ENCODE results near the gene ICAM3.

ICAM3 gene

DNA sequence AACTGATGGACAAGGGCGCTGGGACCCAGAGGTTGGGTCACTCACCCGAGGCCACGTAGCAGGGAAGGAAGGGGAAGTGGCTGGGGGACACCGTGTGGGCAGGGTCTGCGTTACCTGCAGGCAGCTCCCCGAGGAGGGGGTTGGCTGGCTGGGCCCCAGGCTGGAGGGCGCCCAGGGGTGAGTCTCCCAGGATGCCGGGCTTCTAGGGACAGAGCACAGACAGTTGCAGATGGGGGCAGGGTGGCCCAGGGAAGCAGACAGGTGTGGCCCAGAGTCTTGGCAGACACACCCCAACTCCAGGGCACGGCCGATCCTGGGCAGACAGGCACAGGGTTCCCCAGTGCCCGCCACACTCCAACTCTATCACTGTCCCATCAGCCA is 18.0 kb downstream of the ICAM3 start:
- TF ChIP-seq, protein P1, sequence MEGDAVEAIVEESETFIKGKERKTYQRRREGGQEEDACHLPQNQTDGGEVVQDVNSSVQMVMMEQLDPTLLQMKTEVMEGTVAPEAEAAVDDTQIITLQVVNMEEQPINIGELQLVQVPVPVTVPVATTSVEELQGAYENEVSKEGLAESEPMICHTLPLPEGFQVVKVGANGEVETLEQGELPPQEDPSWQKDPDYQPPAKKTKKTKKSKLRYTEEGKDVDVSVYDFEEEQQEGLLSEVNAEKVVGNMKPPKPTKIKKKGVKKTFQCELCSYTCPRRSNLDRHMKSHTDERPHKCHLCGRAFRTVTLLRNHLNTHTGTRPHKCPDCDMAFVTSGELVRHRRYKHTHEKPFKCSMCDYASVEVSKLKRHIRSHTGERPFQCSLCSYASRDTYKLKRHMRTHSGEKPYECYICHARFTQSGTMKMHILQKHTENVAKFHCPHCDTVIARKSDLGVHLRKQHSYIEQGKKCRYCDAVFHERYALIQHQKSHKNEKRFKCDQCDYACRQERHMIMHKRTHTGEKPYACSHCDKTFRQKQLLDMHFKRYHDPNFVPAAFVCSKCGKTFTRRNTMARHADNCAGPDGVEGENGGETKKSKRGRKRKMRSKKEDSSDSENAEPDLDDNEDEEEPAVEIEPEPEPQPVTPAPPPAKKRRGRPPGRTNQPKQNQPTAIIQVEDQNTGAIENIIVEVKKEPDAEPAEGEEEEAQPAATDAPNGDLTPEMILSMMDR (IDR thresholded peaks at IDR 0.05; ENCODE audit: extremely low read depth, missing control alignments): no peak
- DNase-seq (ENCODE audit: low spot score): no peak

DNA sequence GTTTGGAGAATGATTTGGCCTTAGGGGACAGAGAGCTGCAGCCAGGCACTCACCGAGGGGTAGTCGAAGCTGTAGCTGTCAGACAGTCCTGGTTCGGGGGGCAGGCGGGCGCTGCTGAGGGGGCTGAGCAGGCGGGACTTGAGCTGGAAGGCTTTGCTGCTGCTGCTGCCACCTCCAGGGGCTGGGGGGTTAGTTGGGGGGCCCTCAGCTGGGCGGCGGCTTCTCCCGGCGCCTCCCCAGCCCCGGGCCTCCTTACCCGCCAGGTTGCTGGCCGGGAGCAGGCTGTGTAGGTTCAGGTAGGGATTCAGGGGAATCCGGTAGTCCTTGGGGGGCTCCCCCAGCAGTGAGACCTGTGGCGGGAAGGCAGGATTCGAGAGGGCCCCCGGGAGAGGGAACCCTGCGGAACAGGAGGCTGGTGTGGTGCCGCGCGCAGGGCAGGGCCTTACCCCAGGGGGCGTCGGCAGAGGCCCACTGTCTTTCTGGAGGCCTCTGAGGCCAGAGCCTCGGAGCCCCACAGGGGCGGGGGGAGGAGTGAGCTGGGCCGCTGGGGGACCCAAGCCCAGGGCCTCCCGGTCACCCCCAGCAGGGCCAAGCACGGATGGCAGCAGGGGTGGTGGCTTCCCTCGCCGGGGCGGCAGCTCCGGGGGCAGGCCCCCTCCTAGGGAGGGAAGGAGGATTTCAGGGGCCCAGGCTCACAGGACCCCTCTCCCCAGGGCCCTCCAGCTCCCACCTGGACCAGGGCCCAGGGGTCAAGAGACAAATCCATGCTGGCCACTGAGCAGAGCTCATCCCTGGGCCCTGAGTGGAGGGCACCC is 18.6 kb downstream of the ICAM3 start:
- TF ChIP-seq, protein P1 (IDR thresholded peaks at IDR 0.05; ENCODE audit: extremely low read depth, missing control alignments): no peak
- no peak for DNase-seq (ENCODE audit: low spot score)

DNA sequence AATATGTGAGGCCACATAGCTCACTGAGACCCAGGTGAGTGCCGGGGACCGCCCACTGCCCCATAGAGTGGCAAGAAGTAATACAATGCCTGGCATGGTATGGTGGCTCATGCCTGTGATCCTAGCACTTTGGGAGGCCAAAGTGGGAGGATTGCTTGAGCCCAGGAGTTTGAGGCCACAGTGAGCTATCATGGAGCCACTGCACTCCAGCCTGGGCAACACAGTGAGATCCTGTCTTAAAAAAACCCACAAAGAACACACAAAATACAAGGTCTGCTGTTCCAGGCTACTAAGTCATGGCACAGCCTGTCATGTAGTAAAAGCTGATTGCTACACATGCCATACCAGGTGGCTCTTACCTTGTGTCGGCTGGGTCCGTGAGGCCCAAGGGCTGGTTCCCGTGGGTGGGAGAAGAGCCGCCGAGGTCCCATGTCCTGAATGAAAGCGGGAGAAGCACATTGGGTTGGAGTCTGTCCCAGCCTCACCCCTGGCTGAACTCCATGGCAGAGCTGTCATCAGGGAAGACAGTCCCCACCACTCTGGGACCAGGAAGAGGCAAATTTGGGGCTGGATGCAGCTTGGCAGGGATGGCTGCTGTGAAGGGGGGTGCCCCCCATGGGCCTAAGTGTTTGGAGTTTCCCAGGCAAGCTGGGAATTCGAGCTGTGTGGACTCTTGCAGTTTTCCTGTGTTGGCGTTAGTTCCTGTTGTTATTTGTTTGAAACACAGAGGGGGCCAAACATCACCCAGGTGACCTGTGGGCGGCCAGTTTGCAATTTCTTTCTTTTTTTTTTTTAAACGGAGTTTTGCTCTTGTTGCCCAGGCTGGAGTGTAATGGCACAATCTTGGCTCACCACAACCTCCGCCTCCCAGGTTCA is 20.4 kb downstream of the ICAM3 start:
- DNase-seq (ENCODE audit: low spot score): no peak
- TF ChIP-seq, protein P1 (IDR thresholded peaks at IDR 0.05; ENCODE audit: extremely low read depth, missing control alignments): no peak

DNA sequence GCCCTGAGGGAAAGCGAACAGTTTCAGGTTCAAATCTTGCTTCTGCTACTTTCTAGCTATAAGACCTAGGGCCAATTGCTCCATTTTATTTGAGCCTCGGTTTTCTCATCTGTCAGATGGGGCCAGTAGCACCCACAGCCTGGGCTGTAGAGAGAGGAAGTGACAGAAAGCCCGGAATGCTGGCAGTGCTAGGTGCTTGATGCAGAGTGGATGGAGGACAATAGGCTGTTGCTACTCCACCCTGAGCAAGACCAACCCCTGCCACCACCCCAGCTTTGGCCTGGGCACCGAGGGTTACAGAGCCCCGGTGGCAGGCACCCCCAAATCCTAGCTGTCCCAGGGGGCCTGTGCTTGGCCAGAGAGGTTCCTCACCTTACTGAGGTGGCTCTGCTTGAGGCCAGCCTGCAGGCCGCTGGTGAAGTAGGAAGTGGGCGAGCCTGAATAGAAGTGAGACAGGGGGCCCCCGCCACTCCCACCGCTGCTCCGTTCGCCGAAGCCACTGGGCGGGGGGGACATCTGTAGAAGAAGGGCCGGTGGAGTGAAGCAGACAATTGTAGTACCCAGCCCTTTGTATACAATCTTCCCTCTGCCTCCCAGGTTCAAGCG is 21.5 kb downstream of the ICAM3 start:
- TF ChIP-seq, protein P1 (IDR thresholded peaks at IDR 0.05; ENCODE audit: extremely low read depth, missing control alignments): no peak
- DNase-seq (ENCODE audit: low spot score): no peak

DNA sequence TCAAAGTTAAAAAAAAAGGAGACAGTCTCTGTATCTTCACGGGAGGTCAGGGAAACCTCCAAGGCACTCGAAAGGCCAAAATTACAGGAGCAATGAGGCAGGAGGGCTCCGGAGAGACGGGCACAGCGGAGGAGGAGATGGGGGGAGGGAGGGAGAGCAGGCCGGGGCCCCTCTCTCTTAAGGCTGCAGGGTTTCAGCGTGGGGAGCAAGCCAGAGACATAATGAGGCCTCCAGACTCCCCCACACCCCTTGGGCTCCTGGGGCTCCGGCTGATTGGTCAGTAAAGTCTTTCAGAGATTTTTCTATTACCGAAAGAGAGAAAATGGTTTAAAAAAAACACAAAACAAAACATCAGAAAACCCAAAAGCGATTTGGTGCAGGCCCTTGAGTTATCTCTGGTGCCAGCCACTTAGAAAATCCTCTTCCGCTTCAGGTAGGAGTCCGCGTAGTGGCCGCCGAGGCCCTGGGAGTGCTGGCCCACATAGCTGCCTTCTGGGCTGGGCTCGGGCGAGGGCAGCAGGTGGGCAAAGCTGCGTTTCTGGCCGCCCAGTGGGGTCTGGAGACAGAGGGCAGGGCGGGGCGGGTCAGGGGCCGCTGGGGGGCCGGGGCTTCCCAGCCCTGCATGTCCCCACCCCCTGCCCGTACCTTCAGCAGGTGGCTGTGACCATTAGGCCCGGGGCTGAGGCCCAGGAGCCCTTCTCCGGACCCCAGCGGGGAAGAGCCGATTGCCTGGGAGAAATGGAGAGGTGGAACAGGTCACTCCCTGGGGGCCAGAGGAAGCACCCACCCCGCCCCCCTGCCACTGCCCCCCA is 22.2 kb downstream of the ICAM3 start:
- TF ChIP-seq, protein P1 (IDR thresholded peaks at IDR 0.05; ENCODE audit: extremely low read depth, missing control alignments): no peak

DNA sequence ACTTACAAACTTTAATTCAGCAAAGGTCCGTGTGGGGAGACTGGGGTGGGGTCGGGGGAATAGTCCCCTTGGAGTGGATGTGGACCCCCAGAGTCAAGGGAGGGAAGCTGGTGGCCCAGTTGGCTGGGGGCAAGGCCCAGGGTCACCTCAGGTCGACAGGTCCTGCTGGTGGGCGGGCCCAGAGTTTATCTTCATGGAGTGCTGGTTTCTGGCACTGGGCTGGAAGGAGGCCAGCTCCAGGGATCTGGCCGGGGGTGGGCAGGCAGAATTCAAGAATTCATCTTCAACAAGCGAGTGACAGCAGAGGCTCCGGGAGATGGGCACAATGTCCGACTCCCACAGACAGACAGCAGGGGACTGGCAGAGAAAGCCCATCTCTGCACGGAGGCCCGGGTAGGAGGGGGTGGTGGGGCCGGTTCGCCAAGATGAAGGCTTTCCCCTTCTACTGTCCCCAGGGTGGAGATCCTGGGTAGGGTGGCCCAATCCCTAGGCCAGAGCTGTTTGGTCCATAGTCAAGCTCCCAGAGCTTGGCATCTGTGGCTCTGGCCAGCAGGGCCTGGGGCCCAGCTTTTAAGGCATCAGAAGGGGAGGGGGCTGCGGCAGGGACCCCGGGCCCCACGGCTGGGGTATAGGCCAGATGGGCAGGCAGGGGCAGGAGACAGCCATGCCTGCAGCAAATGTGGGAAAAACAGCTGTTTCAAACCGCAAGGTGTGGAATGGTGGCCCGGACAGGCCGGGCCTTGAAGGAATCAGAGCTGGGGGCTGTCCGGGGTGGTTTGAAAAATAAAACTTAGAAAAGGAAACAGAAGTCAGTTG is 23.0 kb downstream of the ICAM3 start:
- TF ChIP-seq, protein P1 (IDR thresholded peaks at IDR 0.05; ENCODE audit: extremely low read depth, missing control alignments): no peak
- DNase-seq (ENCODE audit: low spot score): no peak

More for the DNA sequence above, 22.2 kb downstream of the ICAM3 start:
- DNase-seq (ENCODE audit: low spot score): no peak
